Measurements from ENCODE around the gene ZNF362. TPM values are rescaled to one million over a fixed set of nuclear protein-coding genes. Genes with fewer than 3 reads are reported as not detected.

Gene ZNF362
- total and polyA plus RNA-seq, 2 of the 13 experiments (the other 11 are each of a cell fraction or from before 2014, with no cell fraction given): 8.3 to 14.2 TPM

GRCh38 chr1:33273406-33273805, 17.1 kb downstream of the ZNF362 start:
- CTCF ChIA-PET (ENCODE audit: low intra/inter-chr PET ratio, low total read pairs): no interaction called here

GRCh38 chr1:33273961-33274371, 17.7 kb downstream of the ZNF362 start:
- DNase-seq (ENCODE audit: low spot score) (no peak), FAIRE-seq (no peak), ATAC-seq (no peak)
- in situ Hi-C loops (cut with HindIII; ENCODE audit: extremely low pct_ligation_motif_present, low pct_unique_long_range_greater_than_20kb) (no loop called here), intact Hi-C loops (cut with micrococcal nuclease; ENCODE audit: unreplicated experiment) (no loop called here)
- Histone ChIP-seq H3K4me2 (ENCODE audit: low read depth, low read length) (no peak overlapping the region), H3K9me3 (ENCODE audit: low read length) (no peaks in the 10 kb centered on the region), H3K4me3 (replicated peaks in 1 of 3; ENCODE audit: insufficient read depth in 1 of 3, low read depth in 2 of 3, low read length in 3 of 3) (no peak overlapping the region), H3K27me3 (ENCODE audit: control insufficient read depth in 1 of 2, insufficient read depth in 2 of 2, low read length in 2 of 2) (no peaks in the 10 kb centered on the region), H3K9ac (ENCODE audit: insufficient read depth, low read depth, low read length) (no peak overlapping the region), H3K27ac (ENCODE audit: extremely low read length, insufficient read depth, low read length) (no peak overlapping the region), H3K4me1 (ENCODE audit: insufficient read depth, low read length) (peaks cover 12% of the 10 kb centered on the region), H3K36me3 (replicated peaks in 1 of 2; ENCODE audit: control insufficient read depth in 1 of 2, insufficient read depth in 2 of 2, low read length in 2 of 2) (peaks cover 2 to 19% of the 10 kb centered on the region in 2 experiments; a peak in 4 of 5 replicates), H4K20me1 (ENCODE audit: insufficient read depth, low read length) (no peaks in the 10 kb centered on the region), H2AFZ (ENCODE audit: low read length) (no peak overlapping the region), H3K79me2 (ENCODE audit: insufficient read depth, low read length) (no peaks in the 10 kb centered on the region)
- ChIA-PET POLR2A (no interaction called here), CTCF (ENCODE audit: low intra/inter-chr PET ratio, low total read pairs) (no interaction called here)
- WGBS (ENCODE audit: low lambda C conversion rate): 84% methylated on average over 7 of the region's 7 CpGs
- BruUV-seq (replicated peaks): no TSS peak
- TF ChIP-seq ZNF768 (CRISPR knock-in tag; IDR thresholded peaks at IDR 0.05) (peak; percentile 92), MXD3 (CRISPR knock-in tag; IDR thresholded peaks at IDR 0.05) (no peak), ESRRA (CRISPR knock-in tag; IDR thresholded peaks at IDR 0.05; ENCODE audit: low read depth) (no peak), ZMYM3 (CRISPR knock-in tag; IDR thresholded peaks at IDR 0.05) (peak; percentile 60; the same call in 1 of the 2 replicates), RFX3 (CRISPR knock-in tag; IDR thresholded peaks at IDR 0.05) (no peak)

More at GRCh38 chr1:33273406-33273805, 17.1 kb downstream of the ZNF362 start:
- in situ Hi-C loops (cut with HindIII; ENCODE audit: extremely low pct_ligation_motif_present, low pct_unique_long_range_greater_than_20kb): no loop called here
- H4K20me1 ChIP-seq (ENCODE audit: insufficient read depth, low read length): no peaks in the 10 kb centered on the region
- TF ChIP-seq ZNF841 (CRISPR knock-in tag; IDR thresholded peaks at IDR 0.05; ENCODE audit: borderline replicate concordance) (no peak), ZBTB2 (CRISPR knock-in tag; IDR thresholded peaks at IDR 0.05; ENCODE audit: low read depth) (no peak), ZNF629 (CRISPR knock-in tag; conservative IDR thresholded peaks at IDR 0.05) (peak; percentile 53; the same call in 1 of the 2 replicates)
- no TSS peak for BruUV-seq (replicated peaks)
- POLR2A ChIA-PET: no interaction called here
- intact Hi-C loops (cut with micrococcal nuclease; ENCODE audit: unreplicated experiment): no loop called here
- no peak overlapping the region for H2AFZ ChIP-seq (ENCODE audit: low read length)
- peaks cover 2 to 19% of the 10 kb centered on the region in 2 experiments; a peak in 4 of 5 replicates for H3K36me3 ChIP-seq (replicated peaks in 1 of 2; ENCODE audit: control insufficient read depth in 1 of 2, insufficient read depth in 2 of 2, low read length in 2 of 2)
- no peak overlapping the region for H3K27ac ChIP-seq (ENCODE audit: extremely low read length, insufficient read depth, low read length)
- 94% methylated on average over 3 of the region's 3 CpGs for WGBS (ENCODE audit: low lambda C conversion rate)
- peaks cover 12% of the 10 kb centered on the region for H3K4me1 ChIP-seq (ENCODE audit: insufficient read depth, low read length)
- no peak for ATAC-seq
- DNase-seq (ENCODE audit: low spot score): no peak
- no peak overlapping the region for H3K4me2 ChIP-seq (ENCODE audit: low read depth, low read length)
- no peaks in the 10 kb centered on the region for H3K79me2 ChIP-seq (ENCODE audit: insufficient read depth, low read length)
- H3K9me3 ChIP-seq (ENCODE audit: low read length): no peaks in the 10 kb centered on the region
- H3K27me3 ChIP-seq (ENCODE audit: control insufficient read depth in 1 of 2, insufficient read depth in 2 of 2, low read length in 2 of 2): no peaks in the 10 kb centered on the region
- H3K9ac ChIP-seq (ENCODE audit: insufficient read depth, low read depth, low read length): no peak overlapping the region
- no peak for FAIRE-seq
- no peak overlapping the region for H3K4me3 ChIP-seq (replicated peaks in 1 of 3; ENCODE audit: insufficient read depth in 1 of 3, low read depth in 2 of 3, low read length in 3 of 3)

Measured in HepG2 (cell line).